OCI-LY3 (cell line): ENCODE data around the gene KIFBP.
"Not testable (repeated sequence)": the region's sequence is repeated elsewhere in the genome, so short reads cannot be mapped to it uniquely, and the experiment has no call there.

Experiments
- EZH2phosphoT487 ChIP-seq: fragments of 200-600 bp; shearing (Covaris generic); IDR thresholded peaks from 2 replicates; pipeline ENCODE4 v1.6.1; 2018; ENCODE audit warnings: antibody characterized with exemption, mixed run types, low read depth
- TF ChIP-seq, protein P1 (sequence below): fragments of 200-600, 300-600 bp; sonication (generic); IDR thresholded peaks from 2 replicates; pipeline ENCODE4 v1.5.1; 2014; ENCODE audit warnings: antibody characterized with exemption, low read length, low read depth

DNA sequence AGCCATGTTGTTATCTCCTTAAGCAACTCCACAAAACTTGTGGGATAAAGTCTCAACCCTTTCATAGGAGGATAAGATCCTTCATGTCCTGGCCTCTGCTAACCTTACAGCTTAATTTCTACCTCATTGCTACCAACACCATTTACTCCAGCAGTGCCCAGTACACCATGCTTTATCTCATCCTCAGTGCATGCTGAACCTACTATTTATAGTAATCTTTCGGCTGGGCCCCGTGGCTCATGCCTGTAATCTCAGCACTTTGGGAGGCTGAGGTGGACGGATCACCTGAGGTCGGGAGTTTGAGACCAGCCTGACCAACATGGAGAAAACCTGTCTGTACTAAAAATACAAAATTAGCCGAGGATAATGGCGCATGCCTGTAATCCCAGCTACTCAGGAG is 8.9 kb upstream of the KIFBP start:
- TF ChIP-seq, protein P1, sequence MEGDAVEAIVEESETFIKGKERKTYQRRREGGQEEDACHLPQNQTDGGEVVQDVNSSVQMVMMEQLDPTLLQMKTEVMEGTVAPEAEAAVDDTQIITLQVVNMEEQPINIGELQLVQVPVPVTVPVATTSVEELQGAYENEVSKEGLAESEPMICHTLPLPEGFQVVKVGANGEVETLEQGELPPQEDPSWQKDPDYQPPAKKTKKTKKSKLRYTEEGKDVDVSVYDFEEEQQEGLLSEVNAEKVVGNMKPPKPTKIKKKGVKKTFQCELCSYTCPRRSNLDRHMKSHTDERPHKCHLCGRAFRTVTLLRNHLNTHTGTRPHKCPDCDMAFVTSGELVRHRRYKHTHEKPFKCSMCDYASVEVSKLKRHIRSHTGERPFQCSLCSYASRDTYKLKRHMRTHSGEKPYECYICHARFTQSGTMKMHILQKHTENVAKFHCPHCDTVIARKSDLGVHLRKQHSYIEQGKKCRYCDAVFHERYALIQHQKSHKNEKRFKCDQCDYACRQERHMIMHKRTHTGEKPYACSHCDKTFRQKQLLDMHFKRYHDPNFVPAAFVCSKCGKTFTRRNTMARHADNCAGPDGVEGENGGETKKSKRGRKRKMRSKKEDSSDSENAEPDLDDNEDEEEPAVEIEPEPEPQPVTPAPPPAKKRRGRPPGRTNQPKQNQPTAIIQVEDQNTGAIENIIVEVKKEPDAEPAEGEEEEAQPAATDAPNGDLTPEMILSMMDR = not testable (repeated sequence)
- not testable (repeated sequence) for TF ChIP-seq EZH2phosphoT487
